ENCODE measurements around the gene RIMS1. TPM values are rescaled to one million over a fixed set of nuclear protein-coding genes. Genes with fewer than 3 reads are reported as not detected.

The RIMS1 gene
- total and polyA plus RNA-seq, 2 donors (not counting 3 experiments of a cell fraction or from before 2014, with no cell fraction given): 0.15 TPM; not detected in 1

DNA sequence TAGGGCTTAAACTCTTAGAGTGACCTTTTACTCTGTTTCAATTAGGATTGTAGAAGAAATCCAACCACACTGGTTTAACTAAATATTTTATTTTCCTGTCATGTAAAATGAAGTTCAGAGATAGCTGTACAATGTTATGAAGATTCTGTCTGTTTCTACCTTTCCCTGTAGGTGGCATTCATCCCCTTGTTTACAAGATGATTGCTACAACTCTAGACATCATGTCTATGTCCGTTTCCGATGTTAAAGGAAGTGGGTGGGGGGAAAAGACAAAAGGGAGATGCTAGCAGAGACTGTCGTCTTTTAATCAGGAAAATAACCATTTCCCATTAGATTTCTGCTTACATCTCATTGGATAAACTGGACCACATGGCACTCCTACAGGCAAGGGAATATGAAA, 30.9 kb upstream of the RIMS1 start:
- Histone ChIP-seq H3K4me2 (ENCODE audit: insufficient read depth, low read length) (no peak overlapping the region), H2AFZ (ENCODE audit: low read depth, low read length) (no peak overlapping the region), H3K79me2 (ENCODE audit: control insufficient read depth, insufficient read depth, low read length) (no peaks in the 10 kb centered on the region), H3K4me3 (replicated peaks in 1 of 3; ENCODE audit: insufficient read depth in 1 of 3, low read depth in 1 of 3, low read length in 3 of 3) (no peak overlapping the region), H3K27me3 (ENCODE audit: control insufficient read depth in 2 of 2, insufficient read depth in 2 of 2, low read length in 2 of 2) (no peaks in the 10 kb centered on the region), H3K9ac (replicated peaks; ENCODE audit: extremely low read depth, insufficient read depth, low read length) (no peak overlapping the region), H4K20me1 (replicated peaks; ENCODE audit: control insufficient read depth, extremely low read depth, insufficient read depth, low read length) (no peaks in the 10 kb centered on the region), H3K36me3 (ENCODE audit: control insufficient read depth in 2 of 2, extremely low read depth in 1 of 2, insufficient read depth in 2 of 2, low read length in 2 of 2) (no peaks in the 10 kb centered on the region), H3K9me3 (replicated peaks; ENCODE audit: control insufficient read depth, insufficient read depth, low read length) (no peaks in the 10 kb centered on the region), H3K27ac (ENCODE audit: insufficient read depth, low read depth, low read length) (no peak overlapping the region), H3K9me1 (replicated peaks; ENCODE audit: control insufficient read depth, extremely low read depth, insufficient read depth, low read length) (no peaks in the 10 kb centered on the region), H3K4me1 (ENCODE audit: control insufficient read depth, extremely low read depth, insufficient read depth, low read length) (no peaks in the 10 kb centered on the region)
- BruUV-seq (replicated peaks): no TSS peak
- DNase-seq (ENCODE audit: low read depth, low spot score) (no peak), FAIRE-seq (no peak)
- dilution Hi-C loops (cut with MboI; ENCODE audit: extremely low pct_ligation_motif_present, low sequenced_read_pairs) (no loop called here), intact Hi-C loops (cut with micrococcal nuclease) (no loop called here)
- TF ChIP-seq POLR2AphosphoS5 (IDR thresholded peaks at IDR 0.05; ENCODE audit: insufficient read depth, low read depth, low read length) (no peak), FOS (IDR thresholded peaks at IDR 0.05; ENCODE audit: borderline replicate concordance, insufficient read depth, low read length) (no peak), MAX (IDR thresholded peaks at IDR 0.05; ENCODE audit: insufficient read depth, insufficient read length) (no peak)
- CTCF ChIA-PET: no interaction called here
- POLR2A ChIA-PET: no interaction called here

GRCh38 chr6:71879016-71879415, 7.3 kb upstream of the RIMS1 start:
- TF ChIP-seq JUN (IDR thresholded peaks at IDR 0.05; ENCODE audit: borderline replicate concordance, insufficient read depth, insufficient read length, low read depth) (no peak), GATA2 (IDR thresholded peaks at IDR 0.05; ENCODE audit: insufficient read depth, insufficient read length, low read depth, low read length) (no peak), MYC (IDR thresholded peaks at IDR 0.05; ENCODE audit: low read depth, low read length) (no peak), CTCF (IDR thresholded peaks at IDR 0.05; ENCODE audit: extremely low read depth in 1 of 2, insufficient read depth in 1 of 2, low read depth in 1 of 2, low read length in 2 of 2) (no peak), POLR2A (IDR thresholded peaks at IDR 0.05; ENCODE audit: low read depth, low read length) (no peak), EZH2 (IDR thresholded peaks at IDR 0.05; ENCODE audit: borderline replicate concordance, low read depth, low read length, severe bottlenecking) (no peak), FOS (IDR thresholded peaks at IDR 0.05; ENCODE audit: borderline replicate concordance, insufficient read depth, low read length) (no peak), MAX (IDR thresholded peaks at IDR 0.05; ENCODE audit: insufficient read depth, insufficient read length) (no peak)
- H3K9me3 ChIP-seq (replicated peaks; ENCODE audit: control insufficient read depth, insufficient read depth, low read length): no peaks in the 10 kb centered on the region
- H3K4me3 ChIP-seq (replicated peaks in 1 of 3; ENCODE audit: insufficient read depth in 1 of 3, low read depth in 1 of 3, low read length in 3 of 3): no peak overlapping the region
- no peak overlapping the region for H3K9ac ChIP-seq (replicated peaks; ENCODE audit: extremely low read depth, insufficient read depth, low read length)
- H3K79me2 ChIP-seq (ENCODE audit: control insufficient read depth, insufficient read depth, low read length): no peaks in the 10 kb centered on the region
- no peaks in the 10 kb centered on the region for H3K4me1 ChIP-seq (ENCODE audit: control insufficient read depth, extremely low read depth, insufficient read depth, low read length)
- no peaks in the 10 kb centered on the region for H3K27me3 ChIP-seq (ENCODE audit: control insufficient read depth in 2 of 2, insufficient read depth in 2 of 2, low read length in 2 of 2)
- no peak overlapping the region for H3K4me2 ChIP-seq (ENCODE audit: insufficient read depth, low read length)
- FAIRE-seq (no peak), DNase-seq (ENCODE audit: low read depth, low spot score) (no peak)
- H3K36me3 ChIP-seq (ENCODE audit: control insufficient read depth in 2 of 2, extremely low read depth in 1 of 2, insufficient read depth in 2 of 2, low read length in 2 of 2): no peaks in the 10 kb centered on the region
- H4K20me1 ChIP-seq (replicated peaks; ENCODE audit: control insufficient read depth, extremely low read depth, insufficient read depth, low read length): no peaks in the 10 kb centered on the region
- H2AFZ ChIP-seq (ENCODE audit: low read depth, low read length): no peak overlapping the region
- dilution Hi-C loops (cut with MboI; ENCODE audit: extremely low pct_ligation_motif_present, low sequenced_read_pairs): no loop called here
- no peaks in the 10 kb centered on the region for H3K9me1 ChIP-seq (replicated peaks; ENCODE audit: control insufficient read depth, extremely low read depth, insufficient read depth, low read length)
- H3K27ac ChIP-seq (ENCODE audit: insufficient read depth, low read depth, low read length): no peak overlapping the region
- ChIA-PET POLR2A (no interaction called here), CTCF (no interaction called here)
- intact Hi-C loops (cut with micrococcal nuclease): no loop called here
- BruUV-seq (replicated peaks): no TSS peak
